DND-41 (cell line): Measurements from ENCODE around the gene SFMBT2.

Experiments
- ATAC-seq: fragments of 200-7000 bp; cut with Tn5 transposase; 3 replicates; pipeline ENCODE4 v1.9.1; 2021; ENCODE audit warnings: low read depth; ENCODE audit not compliant: insufficient read depth
- DNase-seq: peaks from one replicate; pipeline ENCODE4 v3.0.0-alpha.2; 2020
- H2AFZ ChIP-seq: 2 replicates; pipeline ENCODE4 v1.6.0; 2012; ENCODE audit warnings: low read depth, low read length
- H3K27ac ChIP-seq: 2 replicates; pipeline ENCODE4 v1.5.1; 2012; ENCODE audit warnings: low read length, inconsistent platforms
- H3K27me3 ChIP-seq: fragments of 200-600 bp; sonication (generic); 2 replicates; pipeline ENCODE4 v1.6.0; 2012; ENCODE audit warnings: low read length, mild to moderate bottlenecking, inconsistent platforms; ENCODE audit not compliant: insufficient read depth, poor library complexity
- H3K36me3 ChIP-seq: 2 replicates; pipeline ENCODE4 v1.5.1; 2012; ENCODE audit warnings: low read length, inconsistent platforms; ENCODE audit not compliant: insufficient read depth
- H3K4me1 ChIP-seq: 2 replicates; pipeline ENCODE4 v1.5.1; 2012; ENCODE audit warnings: mild to moderate bottlenecking, low read length; ENCODE audit not compliant: insufficient read depth
- H3K4me2 ChIP-seq: 2 replicates; pipeline ENCODE4 v1.6.0; 2012; ENCODE audit warnings: mild to moderate bottlenecking, moderate library complexity, low read length, inconsistent platforms; ENCODE audit not compliant: insufficient read depth
- H3K4me3 ChIP-seq, 2 experiments: fragments of 200-600 bp in 1 of 2; shearing (Covaris generic) in 1 of 2; 2 replicates each; pipeline ENCODE4 v1.5.1; 2012 to 2016; ENCODE audit warnings: inconsistent platforms in 2 of 2, low read length in 2 of 2, mild to moderate bottlenecking in 2 of 2, low read depth in 1 of 2, moderate library complexity in 1 of 2
- H3K79me2 ChIP-seq: 2 replicates; pipeline ENCODE4 v1.6.0; 2012; ENCODE audit warnings: low read length, inconsistent platforms; ENCODE audit not compliant: insufficient read depth
- H3K9ac ChIP-seq: 2 replicates; pipeline ENCODE4 v1.6.0; 2012; ENCODE audit warnings: low read depth, mild to moderate bottlenecking, inconsistent platforms, low read length, moderate library complexity
- H3K9me3 ChIP-seq: 2 replicates; pipeline ENCODE4 v1.5.1; 2012; ENCODE audit warnings: low read length, moderate library complexity, mild to moderate bottlenecking, inconsistent platforms; ENCODE audit not compliant: insufficient read depth, severe bottlenecking
- H4K20me1 ChIP-seq: 2 replicates; pipeline ENCODE4 v1.6.0; 2012; ENCODE audit warnings: low read length; ENCODE audit not compliant: insufficient read depth
- CTCF ChIP-seq: IDR thresholded peaks from 2 replicates; pipeline ENCODE4 v1.5.1; 2012; ENCODE audit warnings: borderline replicate concordance, low read length, moderate library complexity, mild to moderate bottlenecking; ENCODE audit not compliant: poor library complexity, severe bottlenecking; ENCODE audit errors: extremely low read depth
- EZH2 ChIP-seq: IDR thresholded peaks from 3 replicates; pipeline ENCODE4 v1.6.1; 2012; ENCODE audit warnings: borderline replicate concordance, low read depth, mild to moderate bottlenecking, moderate library complexity, low read length, inconsistent platforms; ENCODE audit not compliant: severe bottlenecking

Gene SFMBT2

GRCh38 chr10:7282457-7282856, 128.4 kb downstream of the SFMBT2 start:
- H3K9ac ChIP-seq, result no peak overlapping the region

GRCh38 chr10:7281429-7281828, 129.4 kb downstream of the SFMBT2 start:
- H2AFZ ChIP-seq, result no peak overlapping the region
- H3K4me2 ChIP-seq, result no peak overlapping the region
- no peaks in the 10 kb centered on the region for H3K9me3 ChIP-seq
- H4K20me1 ChIP-seq, result peaks cover 53% of the 10 kb centered on the region
- ATAC-seq (no peak), DNase-seq (no peak)
- peaks cover 95% of the 10 kb centered on the region for H3K79me2 ChIP-seq
- no peaks in the 10 kb centered on the region for H3K27me3 ChIP-seq
- no peak overlapping the region for H3K9ac ChIP-seq
- H3K36me3 ChIP-seq, result peaks cover 91% of the 10 kb centered on the region
- no peak overlapping the region for H3K27ac ChIP-seq
- H3K4me1 ChIP-seq, result no peaks in the 10 kb centered on the region
- TF ChIP-seq CTCF (no peak), EZH2 (no peak)
- H3K4me3 ChIP-seq, result no peak overlapping the region

More at GRCh38 chr10:7282457-7282856, 128.4 kb downstream of the SFMBT2 start:
- H3K4me3 ChIP-seq, result no peak overlapping the region
- ATAC-seq (no peak), DNase-seq (no peak)
- no peak overlapping the region for H3K4me2 ChIP-seq
- H3K4me1 ChIP-seq, result no peaks in the 10 kb centered on the region
- no peaks in the 10 kb centered on the region for H3K27me3 ChIP-seq
- no peaks in the 10 kb centered on the region for H3K9me3 ChIP-seq
- no peak overlapping the region for H3K27ac ChIP-seq
- no peak for TF ChIP-seq EZH2
- no peak for TF ChIP-seq CTCF
- no peak overlapping the region for H2AFZ ChIP-seq
- peaks cover 97% of the 10 kb centered on the region for H3K79me2 ChIP-seq
- H3K36me3 ChIP-seq, result peaks cover 81% of the 10 kb centered on the region
- peaks cover 62% of the 10 kb centered on the region for H4K20me1 ChIP-seq

- ATAC-seq (no peak), DNase-seq (no peak)
- Histone ChIP-seq H3K9ac (no peak overlapping the region), H3K27ac (no peak overlapping the region), H3K27me3 (no peaks in the 10 kb centered on the region), H3K4me1 (no peaks in the 10 kb centered on the region), H3K36me3 (peaks cover 95% of the 10 kb centered on the region), H3K79me2 (peaks cover 84% of the 10 kb centered on the region), H2AFZ (no peak overlapping the region), H4K20me1 (peaks cover 44% of the 10 kb centered on the region), H3K4me2 (no peak overlapping the region), H3K9me3 (no peaks in the 10 kb centered on the region), H3K4me3 (no peak overlapping the region)
- TF ChIP-seq CTCF, result no peak
- TF ChIP-seq EZH2, result no peak
Observed at GRCh38 chr10:7279303-7279702, 131.5 kb downstream of the SFMBT2 start.

GRCh38 chr10:7277867-7278266, 133.0 kb downstream of the SFMBT2 start:
- H3K27ac ChIP-seq, result no peak overlapping the region
- H3K9ac ChIP-seq, result no peak overlapping the region
- peaks cover 92% of the 10 kb centered on the region for H3K36me3 ChIP-seq
- no peak for TF ChIP-seq CTCF
- TF ChIP-seq EZH2, result no peak
- peaks cover 83% of the 10 kb centered on the region for H3K79me2 ChIP-seq
- H3K4me2 ChIP-seq, result no peak overlapping the region
- peaks cover 37% of the 10 kb centered on the region for H4K20me1 ChIP-seq
- H2AFZ ChIP-seq, result no peak overlapping the region
- H3K4me3 ChIP-seq, result no peak overlapping the region
- no peaks in the 10 kb centered on the region for H3K9me3 ChIP-seq
- ATAC-seq (no peak), DNase-seq (no peak)
- H3K4me1 ChIP-seq, result no peaks in the 10 kb centered on the region
- no peaks in the 10 kb centered on the region for H3K27me3 ChIP-seq
